GM18511 (cell line): ENCODE results near the gene PGRMC2.
"Not testable (repeated sequence)": the region's sequence is repeated elsewhere in the genome, so short reads cannot be mapped to it uniquely, and the experiment has no call there.

ENCODE experiments used
- ATAC-seq: cut with Tn5 transposase; IDR thresholded peaks from one replicate; pipeline ENCODE4 v1.9.1; 2021; ENCODE audit warnings: mild to moderate bottlenecking, moderate library complexity; ENCODE audit not compliant: unreplicated experiment

Gene PGRMC2

DNA sequence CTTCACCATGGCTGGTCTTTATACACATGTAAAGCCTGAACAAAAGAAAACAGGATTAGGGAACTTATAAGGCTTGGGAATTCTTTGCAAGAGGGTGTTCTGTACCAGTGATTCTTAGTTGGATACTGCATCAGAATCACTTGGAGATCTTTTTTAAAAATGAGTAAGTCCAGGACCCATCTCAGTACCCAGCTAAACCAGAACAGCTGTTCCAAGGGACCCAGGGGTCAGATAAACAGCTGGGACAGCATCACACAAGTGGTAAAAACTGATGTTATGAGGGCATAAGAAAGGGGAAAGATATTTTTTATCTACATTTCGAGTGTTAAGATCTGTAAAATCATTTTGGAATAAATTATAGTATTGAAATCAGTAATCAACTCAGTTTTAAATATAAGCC, 16.1 kb downstream of the PGRMC2 start:
- no peak for ATAC-seq

DNA sequence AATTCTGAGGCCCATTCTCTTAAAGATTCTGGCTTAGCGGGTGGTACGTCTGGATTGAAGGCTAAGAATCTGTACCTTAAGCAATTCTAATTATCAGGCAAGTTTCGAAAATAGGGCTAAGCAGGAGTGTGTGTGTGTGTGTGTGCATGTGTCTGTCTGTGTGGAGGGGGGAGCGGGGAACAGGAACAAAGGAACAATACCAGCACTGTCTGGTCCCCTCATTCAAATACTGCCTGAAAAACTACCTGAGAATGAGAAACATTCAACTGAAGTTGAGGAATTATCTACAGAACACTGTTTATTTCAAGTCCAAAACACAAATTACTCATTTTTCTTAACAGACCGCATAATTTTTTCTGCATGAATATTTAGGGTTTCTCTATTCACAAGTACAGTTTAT, 18.6 kb downstream of the PGRMC2 start:
- ATAC-seq, result no peak

DNA sequence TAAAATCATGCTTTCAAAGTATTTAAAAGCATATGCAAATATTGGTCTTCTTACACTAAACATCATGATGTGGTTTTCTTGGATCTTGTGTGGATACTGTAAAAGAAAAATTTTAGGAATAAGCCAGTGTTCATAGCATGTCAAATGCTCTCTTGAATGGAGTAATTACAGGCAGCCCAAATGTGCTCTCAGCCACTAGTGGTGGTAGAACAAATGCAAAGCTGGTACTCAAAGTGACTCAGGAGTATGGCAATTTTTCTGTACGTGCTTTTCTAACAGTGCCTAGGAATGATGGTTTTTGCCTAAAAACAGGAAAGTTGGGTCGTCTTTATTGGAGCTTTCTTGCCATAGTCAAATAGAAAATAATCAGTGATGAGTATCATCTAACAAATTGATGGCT, 19.9 kb downstream of the PGRMC2 start:
- no peak for ATAC-seq

DNA sequence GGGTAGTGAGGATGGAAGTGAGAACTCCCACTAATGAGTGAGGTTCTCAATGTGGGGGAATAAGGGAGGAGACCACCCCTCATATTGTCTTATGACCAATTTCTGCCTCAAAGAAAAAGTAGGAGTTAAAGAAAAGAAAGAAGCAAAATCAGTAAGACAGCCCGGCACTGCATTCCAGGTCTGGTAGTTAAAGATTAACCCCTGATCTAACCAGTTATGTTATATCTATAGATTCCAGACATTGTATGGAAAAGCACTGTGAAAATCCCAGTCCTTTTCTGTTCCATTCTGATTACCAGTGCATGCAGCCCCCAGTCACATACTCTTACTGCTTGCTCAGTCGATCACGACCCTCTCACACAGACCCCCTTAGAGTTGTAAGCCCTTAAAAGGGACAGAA, 20.4 kb downstream of the PGRMC2 start:
- not testable (repeated sequence) for ATAC-seq

DNA sequence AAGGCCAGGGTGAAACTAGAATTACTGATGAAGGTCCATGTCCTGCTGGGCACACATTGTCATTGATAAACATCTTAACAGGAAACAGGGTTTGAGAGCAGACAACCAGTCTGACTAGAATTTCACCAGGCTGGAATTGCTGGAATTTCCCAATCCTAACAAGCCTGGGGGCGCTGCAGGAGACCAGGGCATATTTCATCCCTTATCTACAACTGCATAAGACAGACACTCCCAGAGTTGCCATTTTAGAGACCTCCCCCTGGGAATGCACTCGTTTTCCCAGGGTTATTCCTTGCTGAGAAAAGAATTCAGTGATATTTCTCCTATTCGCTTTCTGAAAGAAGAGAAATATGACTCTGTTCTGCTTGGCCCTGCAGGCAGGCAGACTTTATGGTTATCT, 22.1 kb downstream of the PGRMC2 start:
- not testable (repeated sequence) for ATAC-seq

DNA sequence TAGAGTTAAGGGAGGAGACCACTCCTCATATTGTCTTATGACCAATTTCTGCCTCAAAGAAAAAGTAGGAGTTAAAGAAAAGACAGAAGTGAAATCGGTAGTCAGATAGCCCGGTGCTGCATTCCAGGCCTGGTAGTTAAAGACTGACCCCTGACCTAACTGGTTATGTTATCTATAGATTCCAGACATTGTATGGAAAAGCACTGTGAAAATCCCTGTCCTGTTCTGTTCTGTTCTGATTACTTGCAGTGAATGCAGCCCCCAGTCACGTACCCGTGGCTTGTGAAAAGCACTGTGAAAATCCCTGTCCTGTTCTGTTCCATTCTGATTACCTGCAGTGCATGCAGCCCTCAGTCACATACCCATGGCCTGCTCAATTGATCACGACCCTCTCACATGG, 27.7 kb downstream of the PGRMC2 start:
- ATAC-seq, result not testable (repeated sequence)

DNA sequence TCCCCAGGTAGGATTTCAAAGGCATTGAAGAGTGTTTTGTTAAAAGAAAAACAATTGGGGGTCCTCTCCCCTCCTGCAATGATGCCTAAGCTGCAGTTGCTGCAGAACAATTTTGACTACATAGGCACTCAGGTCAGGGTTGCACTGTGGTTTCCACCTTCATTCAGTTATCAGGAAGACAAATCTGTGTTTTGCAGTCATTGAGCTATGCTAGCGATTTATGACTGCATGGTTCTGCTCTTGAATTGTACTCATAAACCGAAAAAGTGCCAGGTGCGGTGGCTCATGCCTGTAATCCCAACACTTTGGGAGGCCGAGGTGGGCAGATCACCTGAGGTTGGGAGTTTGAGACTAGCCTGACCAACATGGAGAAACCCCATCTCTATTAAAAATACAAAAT, 29.4 kb downstream of the PGRMC2 start:
- ATAC-seq, result not testable (repeated sequence)

DNA sequence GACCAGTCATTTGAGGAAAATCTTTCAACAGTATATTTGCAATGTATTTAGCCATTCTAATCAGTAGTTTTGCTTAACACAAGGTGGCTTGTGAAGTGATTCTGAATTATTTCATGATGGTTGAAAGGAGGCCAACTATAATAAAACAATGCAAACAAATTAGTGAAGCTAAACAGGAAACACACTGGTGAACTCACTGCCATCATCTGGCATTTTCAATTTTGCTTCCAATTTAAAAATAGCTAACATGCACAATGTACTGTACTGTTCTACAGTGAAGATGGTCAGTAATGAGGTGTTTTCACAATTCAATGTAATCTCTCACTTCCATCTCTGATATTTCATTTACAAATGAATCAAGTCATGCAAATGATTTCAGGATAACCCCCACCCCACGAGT, 31.1 kb downstream of the PGRMC2 start:
- ATAC-seq, result no peak

DNA sequence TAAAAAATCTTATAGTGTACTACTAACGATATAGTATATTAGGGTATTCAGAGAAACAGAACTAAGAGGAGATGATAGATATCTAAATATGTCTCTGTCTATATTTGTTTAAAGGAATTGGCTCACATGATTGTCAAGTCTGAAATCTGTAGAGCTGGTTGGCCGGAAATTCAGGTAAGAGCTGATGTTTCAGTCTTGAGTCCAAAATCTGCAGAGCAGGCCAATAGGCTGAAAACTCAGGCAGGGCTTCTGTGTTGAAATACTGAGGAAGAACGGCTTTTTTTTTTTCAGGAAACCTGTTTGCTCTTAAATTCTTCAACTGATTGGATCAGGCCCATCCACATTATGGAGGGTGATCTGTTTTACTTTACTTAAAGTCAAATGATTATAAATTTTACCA, 31.7 kb downstream of the PGRMC2 start:
- ATAC-seq, result no peak

DNA sequence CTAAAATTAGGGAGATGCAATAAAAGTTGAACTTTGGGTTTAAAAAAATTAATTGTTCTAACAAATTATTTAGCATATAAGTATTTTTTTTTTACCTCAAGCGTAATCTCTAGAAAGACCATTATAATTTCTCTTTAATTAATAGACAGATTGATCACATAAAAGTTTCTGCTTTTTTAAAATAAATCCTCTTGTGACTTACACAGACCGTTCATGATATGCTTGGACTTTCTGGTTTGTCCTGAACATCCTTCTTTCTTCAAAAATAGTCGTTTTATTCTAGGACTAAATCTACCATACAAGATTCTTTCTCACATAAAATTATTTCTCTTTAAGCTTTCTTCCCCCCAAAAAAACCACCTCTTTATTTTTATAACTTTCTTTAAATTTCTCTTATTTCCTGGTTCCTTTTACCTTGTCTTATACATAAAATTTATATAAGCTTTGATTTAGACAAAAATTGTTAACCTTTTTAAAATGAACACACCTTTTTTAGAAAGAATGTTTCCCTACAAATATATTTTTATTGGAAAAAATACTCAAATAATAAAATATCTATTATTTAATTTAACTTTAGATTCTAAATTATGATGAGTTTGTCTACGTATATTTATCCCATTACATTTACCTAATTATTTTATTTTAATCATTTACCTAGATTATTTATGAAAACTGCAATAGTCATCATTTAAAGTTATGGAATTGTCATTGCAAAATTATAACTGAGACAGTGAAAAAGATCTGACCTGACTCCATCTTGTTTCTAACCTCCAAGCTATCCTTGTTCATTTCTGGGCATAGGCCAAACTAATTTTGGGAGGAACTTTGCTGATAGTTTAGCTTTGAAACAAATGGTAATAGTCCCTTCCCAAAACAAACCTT, 37.6 kb downstream of the PGRMC2 start:
- ATAC-seq, result no peak

DNA sequence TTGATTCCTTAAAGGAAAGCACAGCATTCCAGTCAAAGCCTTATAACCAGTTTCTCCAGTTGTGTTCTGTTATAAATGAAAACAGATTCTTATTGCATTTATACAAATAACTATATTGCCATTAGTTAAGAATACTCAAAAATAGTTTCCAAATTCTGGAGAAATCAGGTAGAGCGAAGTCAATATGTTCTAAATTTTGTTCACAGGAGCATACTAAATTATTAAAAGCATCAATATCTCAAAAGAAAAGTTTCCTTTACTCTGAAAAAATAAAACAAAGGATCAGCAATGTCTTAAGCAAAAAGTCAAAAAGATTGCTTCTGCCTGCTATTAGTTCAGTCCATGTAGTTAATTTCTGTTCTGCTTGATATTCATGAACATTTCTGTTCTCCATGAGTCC, 39.7 kb downstream of the PGRMC2 start:
- ATAC-seq, result no peak

DNA sequence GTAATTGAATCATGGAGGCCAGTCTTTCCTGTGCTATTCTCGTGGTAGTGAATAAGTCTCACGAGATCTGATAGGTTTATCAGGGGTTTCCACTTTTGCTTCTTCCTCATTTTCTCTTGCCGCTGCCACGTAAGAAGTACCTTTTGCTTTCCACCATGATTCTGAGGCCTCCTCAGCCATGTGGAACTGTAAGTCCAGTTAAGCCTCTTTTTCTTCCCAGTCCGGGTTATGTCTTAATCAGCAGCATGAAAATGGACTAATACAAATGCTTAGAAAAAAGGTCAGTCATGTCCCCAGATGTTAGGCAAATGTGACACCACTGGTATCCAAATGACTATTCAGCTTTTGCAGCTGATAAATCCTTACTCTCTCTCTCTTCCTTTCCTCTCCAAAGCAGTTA, 42.2 kb downstream of the PGRMC2 start:
- not testable (repeated sequence) for ATAC-seq

DNA sequence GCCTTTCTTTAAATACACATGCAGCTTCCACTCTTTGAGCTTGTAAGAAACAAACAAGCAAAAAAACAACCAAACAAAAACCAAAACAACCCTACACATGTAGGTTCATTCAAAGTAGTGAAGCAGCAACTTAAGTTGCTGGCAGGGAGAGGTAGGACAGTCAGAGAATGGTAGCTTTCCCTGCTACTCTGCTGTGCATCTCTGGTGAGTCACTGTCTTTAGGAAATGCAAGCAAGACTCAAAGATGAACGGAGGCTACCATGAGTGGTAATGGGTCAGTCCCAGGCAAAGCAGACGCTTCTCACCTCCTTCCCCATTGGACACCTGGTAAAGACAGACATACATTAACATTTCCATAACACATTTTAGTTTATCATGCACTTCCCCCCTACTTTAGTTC, 43.2 kb downstream of the PGRMC2 start:
- ATAC-seq, result no peak

DNA sequence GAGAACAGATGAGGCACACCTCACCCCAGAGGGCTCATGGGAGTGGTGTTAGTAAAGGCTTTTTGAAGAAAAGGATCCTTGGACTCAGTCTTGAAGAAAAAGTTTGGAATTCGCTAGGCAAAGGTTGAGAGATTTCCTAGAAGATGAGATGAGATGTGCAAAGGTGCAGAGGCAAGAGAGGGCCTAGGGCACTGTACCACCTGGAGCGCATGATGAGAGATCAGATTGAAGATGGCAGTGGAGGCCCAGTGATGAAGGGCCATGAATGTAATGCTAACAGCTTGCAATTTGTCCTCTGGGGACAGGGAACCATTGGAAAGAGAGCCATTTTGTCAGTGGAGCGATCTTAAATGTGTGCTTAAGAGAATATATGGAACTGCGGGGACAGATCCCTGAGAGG, 45.0 kb downstream of the PGRMC2 start:
- ATAC-seq, result no peak

DNA sequence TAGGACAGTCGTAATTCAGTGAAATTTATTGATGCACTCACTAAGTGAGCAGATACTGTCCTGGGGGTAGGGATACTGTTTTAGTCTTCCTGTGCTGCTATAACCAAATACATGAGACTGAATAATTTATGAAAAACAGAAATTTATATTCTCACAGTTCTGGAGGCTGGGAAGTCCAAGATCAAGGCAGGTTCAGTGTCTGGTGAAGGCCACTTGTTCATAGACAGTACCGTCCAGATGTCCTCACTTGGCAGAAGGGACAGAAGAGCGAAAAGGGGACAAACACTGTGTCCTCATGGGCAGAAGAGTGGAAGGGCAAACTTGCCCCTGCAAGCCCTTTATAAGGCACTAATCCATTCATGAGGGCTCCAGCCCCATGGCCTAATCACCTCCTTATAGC, 45.6 kb downstream of the PGRMC2 start:
- ATAC-seq, result no peak

DNA sequence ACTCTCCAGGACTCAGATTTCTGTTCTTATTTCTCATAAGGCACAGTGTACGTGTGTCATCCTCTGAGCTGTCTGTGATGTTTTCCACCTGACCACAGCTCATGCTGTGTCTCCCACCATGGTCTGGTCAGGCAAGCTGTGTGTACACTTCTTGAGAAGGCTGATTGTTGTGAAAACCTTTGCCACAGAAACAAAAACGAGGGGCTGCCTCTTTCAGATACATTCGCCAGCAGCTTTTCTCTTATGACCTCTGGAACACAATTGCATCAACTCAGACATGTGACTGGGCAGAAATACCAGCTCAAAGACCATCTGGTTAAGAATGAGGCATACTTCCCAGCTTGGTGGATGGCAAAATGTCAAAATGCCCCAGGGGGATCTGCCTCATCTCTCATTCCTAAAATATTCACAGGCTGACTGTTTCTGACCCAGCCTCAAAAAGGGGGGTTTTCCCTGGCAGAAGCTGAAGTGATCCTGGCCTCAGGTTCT, 46.1 kb downstream of the PGRMC2 start:
- ATAC-seq, result no peak

DNA sequence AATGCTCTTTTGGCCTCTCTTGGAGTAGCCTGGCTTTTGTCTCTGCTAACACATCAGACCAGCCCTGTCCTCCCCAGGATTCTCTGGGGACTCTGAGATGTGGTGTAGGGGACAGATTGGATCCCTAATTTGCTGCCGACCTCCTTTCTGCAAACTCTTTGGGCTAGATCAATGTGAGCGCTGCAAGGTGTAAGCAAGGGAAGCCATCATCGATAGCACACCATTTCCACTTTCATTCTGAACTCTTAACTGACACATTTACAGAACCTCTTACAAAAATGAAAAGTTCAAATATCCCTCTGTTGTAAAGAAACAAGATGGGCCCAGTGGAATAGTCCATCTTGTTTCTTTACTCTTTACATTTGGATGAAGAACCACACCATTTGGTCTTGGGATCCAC, 46.6 kb downstream of the PGRMC2 start:
- ATAC-seq, result no peak

DNA sequence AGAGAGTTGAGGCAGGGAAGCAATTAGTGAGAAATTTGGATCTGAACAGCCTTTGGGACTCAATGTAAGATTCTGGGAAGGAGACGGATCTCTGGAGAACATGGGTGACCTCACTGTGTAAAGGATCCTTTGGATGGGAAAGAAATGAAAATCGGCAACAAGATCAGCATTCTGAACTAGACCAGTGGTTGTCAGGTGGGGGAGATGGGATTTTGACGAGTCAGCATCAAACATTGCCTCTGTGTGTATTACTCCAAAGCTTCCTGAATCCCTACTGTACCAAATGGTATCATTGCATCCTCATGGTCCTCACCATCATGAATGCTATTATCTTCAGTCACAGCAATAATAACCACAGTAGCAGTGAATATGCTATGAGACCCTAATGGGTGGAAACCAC, 52.8 kb downstream of the PGRMC2 start:
- ATAC-seq, result no peak

DNA sequence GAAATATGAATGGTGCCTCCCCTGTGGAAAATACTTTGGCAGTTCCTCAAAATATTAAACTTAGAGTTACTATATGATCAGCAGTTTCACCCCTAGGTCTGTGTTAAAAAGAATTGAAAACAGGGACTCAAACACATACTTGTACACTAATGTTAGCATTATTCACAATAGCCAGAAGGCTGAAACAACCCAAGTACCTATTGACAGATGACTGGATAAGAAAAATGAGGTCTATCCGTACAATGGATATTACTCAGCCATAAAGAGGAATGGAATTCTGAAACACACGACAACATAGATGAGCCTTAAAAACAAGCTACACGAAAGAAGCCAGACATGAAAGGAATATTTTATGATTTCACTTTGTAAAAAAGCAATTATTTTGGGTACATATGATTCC, 54.9 kb downstream of the PGRMC2 start:
- ATAC-seq, result no peak

DNA sequence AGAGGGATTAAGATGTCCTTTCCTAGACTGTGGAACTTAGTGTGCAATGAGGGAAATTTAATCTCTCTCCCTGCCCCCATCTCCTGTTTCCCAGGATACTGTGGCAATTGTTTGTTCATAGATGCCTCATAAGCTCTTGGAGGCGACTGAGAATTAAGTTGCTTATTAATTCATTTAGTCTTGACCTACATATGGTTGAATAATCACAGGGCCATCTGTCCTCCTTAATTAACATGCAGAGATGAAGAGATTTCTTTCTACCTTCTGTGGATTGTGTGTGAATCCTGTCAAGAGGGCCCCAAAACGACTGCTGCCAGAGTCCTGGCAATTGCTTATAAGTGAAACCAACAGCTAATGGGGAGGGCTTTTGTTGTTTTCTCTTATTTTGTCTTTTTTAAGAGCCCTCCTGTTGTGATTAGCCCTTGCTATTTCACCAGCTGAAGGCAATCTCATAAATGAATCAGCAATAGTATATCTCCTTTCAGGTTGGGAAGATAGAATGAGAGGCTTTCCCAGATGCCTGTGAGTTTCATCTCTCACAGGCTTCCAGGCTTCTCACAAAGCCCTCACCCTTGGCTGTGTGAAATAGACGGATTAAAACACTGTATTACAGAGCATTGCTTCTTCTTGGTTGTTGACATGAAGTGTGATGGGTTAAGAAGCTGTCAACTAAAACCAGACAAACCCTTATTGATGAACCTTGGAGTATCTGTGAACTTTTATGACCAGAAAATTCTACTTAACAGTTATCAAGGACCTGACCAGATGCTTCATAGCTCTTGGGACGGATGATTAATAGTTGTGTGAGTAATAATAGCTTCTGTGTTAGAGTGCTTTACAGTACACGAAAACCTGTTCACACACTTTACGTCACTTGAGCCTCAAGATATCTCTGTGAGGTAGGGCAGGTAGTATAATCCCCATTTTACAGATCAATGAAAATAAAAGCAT, 58.5 kb downstream of the PGRMC2 start:
- ATAC-seq, result no peak

DNA sequence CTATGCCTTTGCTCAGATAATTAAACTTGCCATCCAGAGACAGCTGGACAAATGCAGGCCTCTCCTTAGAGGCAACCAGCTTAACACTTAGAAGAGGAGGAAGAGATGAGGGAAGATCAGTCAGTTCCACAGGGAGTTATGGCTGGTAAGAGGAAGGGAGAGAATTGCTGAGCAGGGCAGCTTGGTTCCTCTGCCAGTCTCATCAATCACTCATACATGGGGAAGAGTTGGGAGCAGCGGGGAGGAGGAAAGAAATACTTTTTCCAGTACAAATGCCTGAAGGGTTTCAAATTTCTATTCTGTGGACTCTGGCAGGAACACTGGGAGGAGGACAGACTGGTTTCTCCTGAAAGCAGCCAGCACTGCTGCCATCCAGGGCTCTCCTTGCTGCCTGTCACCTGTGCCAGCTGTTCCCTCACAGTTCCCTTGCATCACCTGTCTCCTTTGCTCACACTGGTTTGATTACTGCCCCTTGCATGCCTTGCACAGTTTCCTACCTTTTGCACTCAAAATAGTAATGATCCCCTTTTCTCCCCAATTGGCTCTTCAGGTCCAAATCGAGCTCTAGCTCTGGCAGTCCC, 59.5 kb downstream of the PGRMC2 start:
- no peak for ATAC-seq
